Measurements from ENCODE around the gene C3orf70.

GRCh38 chr3:185126201-185126600 lies 26.7 kb downstream of the C3orf70 start:
- no peak for TF ChIP-seq FOXM1 (IDR thresholded peaks at IDR 0.05; ENCODE audit: borderline replicate concordance, low read depth)
- TF ChIP-seq NFIC (IDR thresholded peaks at IDR 0.05): no peak
- no peak for TF ChIP-seq CREB1 (IDR thresholded peaks at IDR 0.05; ENCODE audit: low read depth)
- no peak for TF ChIP-seq REST (IDR thresholded peaks at IDR 0.05; ENCODE audit: low read depth)
- TF ChIP-seq YY1 (IDR thresholded peaks at IDR 0.05; ENCODE audit: low read depth): no peak
- TF ChIP-seq TAF1 (IDR thresholded peaks at IDR 0.05; ENCODE audit: low read depth): no peak
- no peak for TF ChIP-seq EP300 (IDR thresholded peaks at IDR 0.05; ENCODE audit: borderline replicate concordance)
- TF ChIP-seq MAX (IDR thresholded peaks at IDR 0.05): no peak
- no peak for TF ChIP-seq EGR1 (IDR thresholded peaks at IDR 0.05)
- TF ChIP-seq TCF12 (IDR thresholded peaks at IDR 0.05; ENCODE audit: low read depth): no peak
- TF ChIP-seq RAD21 (IDR thresholded peaks at IDR 0.05; ENCODE audit: low read depth): no peak

Data from Ishikawa (cell line).